H1 (cell line): ENCODE data around the gene RNF152. TPM values are rescaled to one million over a fixed set of nuclear protein-coding genes. Genes with fewer than 3 reads are reported as not detected.

Experiments
- CTCF ChIA-PET: fragments of 300-600 bp; sonication (Branson Sonifier 250); formaldehyde crosslinking; loops from one replicate; lab custom pipeline; 2021; ENCODE audit not compliant: partially characterized antibody; lab: Charles Lee
- POLR2A ChIA-PET: fragments of 300-600 bp; sonication (Branson Sonifier 250); formaldehyde crosslinking; loops from one replicate; lab custom pipeline; 2021; ENCODE audit warnings: inconsistent platforms; ENCODE audit not compliant: partially characterized antibody; lab: Charles Lee
- DNase-seq, 2 experiments: peaks; one replicate each; pipeline versions ENCODE4 v3.0.0 to v3.0.0-alpha.2; 2010 to 2022; ENCODE audit warnings: low spot score in 2 of 2, low read depth in 1 of 2, mixed read lengths in 1 of 2
- FAIRE-seq: peaks from 2 replicates; lab custom pipeline; 2011; peaks lifted over from hg19 to GRCh38; lab: Jason Lieb, UNC
- H2AFZ ChIP-seq: 2 replicates; pipeline ENCODE4 v1.8.1; 2012; ENCODE audit warnings: low read length, inconsistent platforms
- H2AK5ac ChIP-seq: 2 replicates; pipeline ENCODE4 v1.6.1; 2013; ENCODE audit warnings: low read depth, low read length
- H2BK120ac ChIP-seq: replicated peaks from 2 replicates; pipeline ENCODE3; 2013; ENCODE audit warnings: low read depth, low read length, inconsistent platforms
- H2BK12ac ChIP-seq: 2 replicates; pipeline ENCODE4 v1.6.1; 2013; ENCODE audit warnings: low read depth, low read length
- H2BK15ac ChIP-seq: 2 replicates; pipeline ENCODE4 v1.6.1; 2013; ENCODE audit warnings: low read length
- H2BK20ac ChIP-seq: 2 replicates; pipeline ENCODE4 v1.6.1; 2013; ENCODE audit warnings: low read length
- H2BK5ac ChIP-seq: 2 replicates; pipeline ENCODE4 v1.6.1; 2013; ENCODE audit warnings: low read depth, low read length
- H3K14ac ChIP-seq: 2 replicates; pipeline ENCODE4 v1.6.1; 2013; ENCODE audit warnings: inconsistent platforms; ENCODE audit not compliant: insufficient read length
- H3K18ac ChIP-seq: 2 replicates; pipeline ENCODE4 v1.6.1; 2013; ENCODE audit warnings: low read length; ENCODE audit errors: extremely low read depth
- H3K23ac ChIP-seq: 2 replicates; pipeline ENCODE4 v1.6.1; 2013; ENCODE audit warnings: inconsistent platforms; ENCODE audit not compliant: insufficient read length
- H3K23me2 ChIP-seq: 2 replicates; pipeline ENCODE4 v1.6.1; 2013; ENCODE audit warnings: low read depth, low read length
- H3K27ac ChIP-seq: 2 replicates; pipeline ENCODE4 v1.6.1; 2011; ENCODE audit warnings: low read depth, low read length, inconsistent platforms
- H3K27me3 ChIP-seq, 4 experiments: replicated peaks in 1 of 4; 1 replicate in 1 of 4; 2 replicates in 3 of 4; pipeline versions ENCODE4 v1.6.1 to v1.8.1; 2011 to 2013; ENCODE audit warnings: low read length in 3 of 4, mild to moderate bottlenecking in 3 of 4, inconsistent platforms in 2 of 4, mixed read lengths in 2 of 4, moderate library complexity in 1 of 4; ENCODE audit not compliant: control insufficient read depth in 3 of 4, insufficient read depth in 3 of 4; ENCODE audit errors: extremely low read depth in 1 of 4
- H3K36me3 ChIP-seq, 4 experiments: 2 replicates each; pipeline versions ENCODE4 v1.6.1 to v1.8.1; 2011 to 2013; ENCODE audit warnings: mild to moderate bottlenecking in 4 of 4, low read length in 3 of 4, moderate library complexity in 2 of 4, control low read depth in 1 of 4, inconsistent platforms in 1 of 4; ENCODE audit not compliant: insufficient read depth in 4 of 4, control insufficient read depth in 2 of 4
- H3K4ac ChIP-seq: replicated peaks from 2 replicates; pipeline ENCODE3; 2013; ENCODE audit warnings: low read length, low read depth, mixed read lengths, inconsistent platforms; ENCODE audit not compliant: insufficient read length
- H3K4me1 ChIP-seq, 4 experiments: replicated peaks in 1 of 4; 1 replicate in 1 of 4; 2 replicates in 3 of 4; pipeline versions ENCODE4 v1.6.1 to v1.8.1; 2011 to 2013; ENCODE audit warnings: low read length in 3 of 4, inconsistent platforms in 2 of 4, mixed read lengths in 1 of 4; ENCODE audit not compliant: insufficient read depth in 4 of 4, control insufficient read depth in 3 of 4
- H3K4me2 ChIP-seq, 2 experiments: 2 replicates each; pipeline versions ENCODE4 v1.6.1 to v1.8.1; 2011 to 2013; ENCODE audit warnings: low read depth in 2 of 2, low read length in 2 of 2, control low read depth in 1 of 2, inconsistent platforms in 1 of 2, mild to moderate bottlenecking in 1 of 2; ENCODE audit not compliant: insufficient read depth in 1 of 2
- H3K4me3 ChIP-seq, 4 experiments: fragments of 200-600, 300-600 bp in 1 of 4; sonication (generic), shearing (Covaris generic), sonication (Bioruptor Twin) in 1 of 4; 2 replicates each; pipeline versions ENCODE4 v1.5.1 to v1.8.1; 2011 to 2016; ENCODE audit warnings: low read length in 4 of 4, low read depth in 3 of 4, control low read depth in 2 of 4, inconsistent platforms in 2 of 4, mild to moderate bottlenecking in 2 of 4, mixed read lengths in 1 of 4, moderate library complexity in 1 of 4; ENCODE audit not compliant: insufficient read depth in 2 of 4; ENCODE audit errors: extremely low read depth in 1 of 4
- H3K56ac ChIP-seq: replicated peaks from 2 replicates; pipeline ENCODE3; 2013; ENCODE audit warnings: low read depth, mild to moderate bottlenecking, mixed read lengths, low read length, inconsistent platforms; ENCODE audit not compliant: insufficient read length
- H3K79me1 ChIP-seq: 2 replicates; pipeline ENCODE4 v1.6.1; 2013; ENCODE audit warnings: low read depth, low read length, control low read depth
- H3K79me2 ChIP-seq, 2 experiments: 2 replicates each; pipeline versions ENCODE4 v1.6.1 to v1.8.1; 2012 to 2013; ENCODE audit warnings: low read length in 2 of 2, mild to moderate bottlenecking in 2 of 2, inconsistent platforms in 1 of 2; ENCODE audit not compliant: insufficient read depth in 2 of 2, control insufficient read depth in 1 of 2
- H3K9ac ChIP-seq, 4 experiments: replicated peaks in 1 of 4; 1 replicate in 1 of 4; 2 replicates in 3 of 4; pipeline versions ENCODE4 v1.6.1 to v1.8.1; 2011 to 2013; ENCODE audit warnings: low read depth in 3 of 4, low read length in 3 of 4, control low read depth in 2 of 4, mild to moderate bottlenecking in 2 of 4, moderate library complexity in 2 of 4, inconsistent platforms in 1 of 4; ENCODE audit errors: extremely low read depth in 1 of 4
- H3K9me3 ChIP-seq, 2 experiments: 2 replicates each; pipeline versions ENCODE4 v1.6.1 to v1.8.1; 2012 to 2013; ENCODE audit warnings: mild to moderate bottlenecking in 2 of 2, moderate library complexity in 2 of 2, control low read depth in 1 of 2, inconsistent platforms in 1 of 2, low read depth in 1 of 2, low read length in 1 of 2, mixed read lengths in 1 of 2; ENCODE audit not compliant: insufficient read depth in 2 of 2
- H4K20me1 ChIP-seq, 2 experiments: replicated peaks in 1 of 2; 2 replicates each; pipeline versions ENCODE3 to v1.8.1; 2011 to 2013; ENCODE audit warnings: inconsistent platforms in 2 of 2, low read length in 2 of 2, mild to moderate bottlenecking in 1 of 2; ENCODE audit not compliant: insufficient read depth in 2 of 2, control insufficient read depth in 1 of 2
- H4K5ac ChIP-seq: 2 replicates; pipeline ENCODE4 v1.6.1; 2013; ENCODE audit warnings: low read length, low read depth, mixed read lengths, inconsistent platforms; ENCODE audit not compliant: insufficient read length
- H4K8ac ChIP-seq: 2 replicates; pipeline ENCODE4 v1.8.0; 2013; ENCODE audit warnings: mild to moderate bottlenecking, moderate library complexity, low read length, inconsistent platforms; ENCODE audit not compliant: insufficient read depth; ENCODE audit errors: extremely low read depth
- H4K91ac ChIP-seq: replicated peaks from 2 replicates; pipeline ENCODE3; 2013; ENCODE audit warnings: low read length, mixed read lengths, inconsistent platforms; ENCODE audit not compliant: insufficient read length
- CEBPB ChIP-seq: IDR thresholded peaks from 2 replicates; pipeline ENCODE4 v1.6.1; 2012; ENCODE audit warnings: low read depth, low read length
- KDM1A ChIP-seq: fragments of 200-600, 300-600 bp; sonication (generic); IDR thresholded peaks from 2 replicates; pipeline ENCODE4 v1.7.1; 2016; ENCODE audit warnings: mild to moderate bottlenecking, low read length, borderline replicate concordance
- WGBS, 2 experiments: shearing (Covaris generic) in 1 of 2; methylation state at CpG; one replicate each; pipeline versions ENCODE4 v1.1.6 to v1.1.7; 2013 to 2015; ENCODE audit warnings: low lambda C conversion rate in 2 of 2, mixed read lengths in 2 of 2, inconsistent platforms in 1 of 2, low coverage in 1 of 2, missing lambda C conversion rate in 1 of 2; ENCODE audit not compliant: insufficient replicate concordance in 2 of 2, insufficient coverage in 1 of 2, insufficient read length in 1 of 2; ENCODE audit errors: extremely low coverage in 1 of 2, missing lambda C conversion rate in 1 of 2; 5-methylcytosine and 5-hydroxymethylcytosine counted together
- polyA plus RNA-seq, 7 experiments: library from polyadenylated mRNA; depleted of rRNA in 3 of 7; stranded (reverse) in 5 of 7; unstranded in 2 of 7; fragments of >200 nt in 5 of 7; fragments of 200-250 nt in 2 of 7; gene quantifications; 1 replicate in 5 of 7; 2 replicates in 1 of 7; 4 replicates in 1 of 7; pipeline versions ENCODE4 v1.2.1 to v1.2.3, GENCODE V29; 2011 to 2013; ENCODE audit warnings: missing spikeins in 2 of 7, mixed read lengths in 2 of 7
- total RNA-seq: library from RNA; stranded (reverse); fragmentation: NEBNext Ultra II Directional; extraction: Animal tissue kit (Norgen Biotek cat#: 25700); gene quantifications from 2 replicates; pipeline ENCODE4 v1.2.1, GENCODE V29; 2021
- TF ChIP-seq, protein P1 (sequence below): IDR thresholded peaks from 2 replicates; pipeline ENCODE4 v1.6.1; 2012; ENCODE audit warnings: inconsistent platforms
- TF ChIP-seq, protein P2 (sequence below): IDR thresholded peaks from 2 replicates; pipeline ENCODE4 v1.6.1; 2012; ENCODE audit warnings: inconsistent platforms

The RNF152 gene
- total and polyA plus RNA-seq, 2 of the 8 experiments (the other 6 are each of a cell fraction or from before 2014, with no cell fraction given): 1.1 to 2.7 TPM

DNA sequence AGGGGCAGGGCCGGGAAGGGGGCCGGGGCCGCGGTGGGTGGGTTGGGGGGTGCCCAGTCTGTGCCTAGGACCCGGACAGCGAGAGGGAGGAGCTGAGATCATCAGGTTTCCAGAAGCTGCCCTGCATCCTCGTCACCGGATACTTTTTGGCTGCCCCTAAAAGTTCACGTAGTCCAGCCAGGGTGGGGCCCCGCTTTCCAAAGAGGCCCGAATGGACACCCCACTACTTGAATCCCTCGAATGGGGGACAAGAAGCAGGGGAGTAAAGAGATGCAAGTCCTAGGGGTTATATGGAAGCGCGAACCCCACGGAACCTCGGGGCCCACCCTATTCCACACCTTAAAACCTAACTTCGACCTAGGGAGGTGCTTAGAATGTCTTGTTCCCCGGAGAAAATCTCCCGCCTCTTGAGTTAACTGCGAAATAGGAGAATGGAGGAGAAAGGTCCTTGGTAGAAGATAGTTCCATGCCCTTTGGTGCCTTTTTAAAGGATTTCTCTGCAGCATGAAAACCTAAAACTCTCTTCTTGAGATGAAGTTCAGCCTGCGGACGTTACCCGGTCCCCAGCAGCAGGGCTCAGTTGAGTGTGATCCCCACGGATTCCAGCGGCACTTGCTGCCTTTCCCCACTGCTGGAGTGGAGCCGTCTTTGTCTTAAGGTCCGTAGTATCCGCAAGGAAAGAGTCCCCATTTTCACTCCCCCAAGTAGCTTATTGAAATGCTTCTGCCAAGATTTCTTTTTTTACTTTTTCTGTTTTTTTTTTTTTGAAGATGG, 2.1 kb upstream of the RNF152 start:
- Histone ChIP-seq H2BK15ac (no peak overlapping the region), H3K27me3 (peaks cover 12 to 30% (median 23%) of the 10 kb centered on the region in 4 experiments), H2AFZ (peak overlapping the region; percentile 27), H2BK20ac (no peak overlapping the region), H3K56ac (no peak overlapping the region), H3K4me3 (peak overlapping the region; percentile 32 to 95 (median 48); a peak in 7 of 8 replicates), H3K4me2 (peak overlapping the region; percentile 87 to 99), H3K18ac (peak overlapping the region; percentile 38; the same call in 1 of the 2 replicates), H2BK120ac (peak overlapping the region; percentile 48), H3K14ac (no peak overlapping the region), H3K27ac (no peak overlapping the region), H3K9ac (no peak overlapping the region), H2AK5ac (no peak overlapping the region), H3K36me3 (no peaks in the 10 kb centered on the region), H3K4ac (no peak overlapping the region), H3K9me3 (no peaks in the 10 kb centered on the region), H3K79me1 (no peaks in the 10 kb centered on the region), H2BK12ac (peak overlapping the region; percentile 60; the same call in 1 of the 2 replicates), H3K23me2 (peaks cover 13% of the 10 kb centered on the region; the same call in 1 of the 2 replicates), H4K8ac (no peak overlapping the region), H3K79me2 (no peaks in the 10 kb centered on the region), H4K91ac (no peak overlapping the region), H2BK5ac (no peak overlapping the region), H3K23ac (no peak overlapping the region), H4K20me1 (peaks cover 3 to 4% of the 10 kb centered on the region in 2 experiments), H4K5ac (no peak overlapping the region), H3K4me1 (peaks cover 0 to 8% (median 3%) of the 10 kb centered on the region in 4 experiments; a peak in 6 of 7 replicates)
- 38% methylated on average over 22 of the region's 28 CpGs; no CpG with 5 or more reads in 1 of the 2 experiments for WGBS, 2 experiments
- no peak for FAIRE-seq
- TF ChIP-seq KDM1A (no peak), CEBPB (no peak)
- TF ChIP-seq, protein P1, sequence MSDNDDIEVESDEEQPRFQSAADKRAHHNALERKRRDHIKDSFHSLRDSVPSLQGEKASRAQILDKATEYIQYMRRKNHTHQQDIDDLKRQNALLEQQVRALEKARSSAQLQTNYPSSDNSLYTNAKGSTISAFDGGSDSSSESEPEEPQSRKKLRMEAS: no peak
- TF ChIP-seq, protein P2, sequence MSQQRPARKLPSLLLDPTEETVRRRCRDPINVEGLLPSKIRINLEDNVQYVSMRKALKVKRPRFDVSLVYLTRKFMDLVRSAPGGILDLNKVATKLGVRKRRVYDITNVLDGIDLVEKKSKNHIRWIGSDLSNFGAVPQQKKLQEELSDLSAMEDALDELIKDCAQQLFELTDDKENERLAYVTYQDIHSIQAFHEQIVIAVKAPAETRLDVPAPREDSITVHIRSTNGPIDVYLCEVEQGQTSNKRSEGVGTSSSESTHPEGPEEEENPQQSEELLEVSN: peak; percentile 8; the same call in 1 of the 2 replicates
- ChIA-PET CTCF (interaction anchor here (0.6 to 2.4 kb wide), 3 partner anchors 36 to 263 kb away, joined by 3 to 11 read pairs (median 4); no protein-coding TSS in a partner anchor), POLR2A (no interaction called here)
- DNase-seq: no peak
